Glomerular visceral epithelial cell (primary cell): ENCODE data around the gene AGXT2.
A peak's percentile ranks its signal among the peaks of the same experiment; 100 is the strongest.

Experiments
- DNase-seq: peaks from one replicate; pipeline ENCODE4 v3.0.0-alpha.2; 2016; ENCODE audit errors: extremely low spot score

The AGXT2 gene

GRCh38 chr5:35016174-35017051 is 31.3 kb downstream of the AGXT2 start:
- DNase-seq, result no peak

- no peak for DNase-seq
These were observed 32.7 kb downstream of the AGXT2 start for GRCh38 chr5:35015063-35015462.

- DNase-seq, result peak; percentile 78
These were observed 35.0 kb downstream of the AGXT2 start for GRCh38 chr5:35012796-35013195.

GRCh38 chr5:35012365-35012764 is 35.4 kb downstream of the AGXT2 start:
- DNase-seq, result no peak

- DNase-seq, result no peak
These were observed 37.1 kb downstream of the AGXT2 start for GRCh38 chr5:35010676-35011075.

- DNase-seq, result no peak
These were observed 38.1 kb downstream of the AGXT2 start for GRCh38 chr5:35009657-35010056.

GRCh38 chr5:35009019-35009418 is 38.7 kb downstream of the AGXT2 start:
- no peak for DNase-seq

- DNase-seq, result no peak
These were observed 43.0 kb downstream of the AGXT2 start for GRCh38 chr5:35004771-35005170.

- DNase-seq, result no peak
These were observed 43.5 kb downstream of the AGXT2 start for GRCh38 chr5:35004200-35004599.

GRCh38 chr5:35003018-35003957 is 44.5 kb downstream of the AGXT2 start:
- DNase-seq, result peak; percentile 68

GRCh38 chr5:35002459-35002858 is 45.3 kb downstream of the AGXT2 start:
- DNase-seq, result no peak

GRCh38 chr5:35001842-35002241 is 45.9 kb downstream of the AGXT2 start:
- no peak for DNase-seq

- peak; percentile 75 for DNase-seq
These were observed 49.5 kb downstream of the AGXT2 start for GRCh38 chr5:34998058-34998789.

GRCh38 chr5:34996261-34996660 is 51.5 kb downstream of the AGXT2 start:
- peak; percentile 22 for DNase-seq

GRCh38 chr5:34993951-34994350 is 53.8 kb downstream of the AGXT2 start:
- no peak for DNase-seq

- peak; percentile 84 for DNase-seq
These were observed 56.1 kb downstream of the AGXT2 start for GRCh38 chr5:34991486-34992238.

- no peak for DNase-seq
These were observed 60.8 kb downstream of the AGXT2 start for GRCh38 chr5:34986965-34987364.

- DNase-seq, result no peak
These were observed 64.9 kb downstream of the AGXT2 start for GRCh38 chr5:34982823-34983222.

GRCh38 chr5:34978681-34979080 is 69.1 kb downstream of the AGXT2 start:
- no peak for DNase-seq

- peak; percentile 32 for DNase-seq
These were observed 69.7 kb downstream of the AGXT2 start for GRCh38 chr5:34977934-34978613.

GRCh38 chr5:34976347-34976746 is 71.4 kb downstream of the AGXT2 start:
- DNase-seq, result no peak
